ENCODE results near the gene LZTFL1.

LZTFL1 gene

GRCh38 chr3:45785605-45786150 is 56.2 kb downstream of the LZTFL1 start:
- no peak for DNase-seq

- no peak for DNase-seq
Observed at GRCh38 chr3:45783667-45784066, 58.3 kb downstream of the LZTFL1 start.

- no peak for DNase-seq
Observed at GRCh38 chr3:45782381-45782780, 59.5 kb downstream of the LZTFL1 start.

DNA sequence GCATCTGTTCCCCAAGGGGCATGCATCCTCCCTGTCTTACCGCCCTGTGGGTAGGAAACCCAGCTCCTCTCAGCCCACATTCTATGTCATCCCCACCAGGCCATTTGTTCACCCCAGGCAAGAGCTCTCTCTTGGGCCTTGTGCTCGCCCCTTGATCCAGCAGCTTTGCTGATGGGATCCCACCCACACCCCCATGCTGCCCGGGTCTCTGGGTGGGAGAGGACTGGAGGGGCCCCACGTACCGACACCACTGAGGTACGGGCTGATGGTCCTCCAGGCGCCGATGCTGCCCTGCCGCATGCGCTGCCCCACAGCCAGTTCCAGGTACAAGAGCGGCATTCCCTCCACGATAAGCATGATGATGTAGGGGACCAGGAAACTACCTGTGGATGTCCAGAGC is 60.1 kb downstream of the LZTFL1 start:
- no peak for DNase-seq

DNA sequence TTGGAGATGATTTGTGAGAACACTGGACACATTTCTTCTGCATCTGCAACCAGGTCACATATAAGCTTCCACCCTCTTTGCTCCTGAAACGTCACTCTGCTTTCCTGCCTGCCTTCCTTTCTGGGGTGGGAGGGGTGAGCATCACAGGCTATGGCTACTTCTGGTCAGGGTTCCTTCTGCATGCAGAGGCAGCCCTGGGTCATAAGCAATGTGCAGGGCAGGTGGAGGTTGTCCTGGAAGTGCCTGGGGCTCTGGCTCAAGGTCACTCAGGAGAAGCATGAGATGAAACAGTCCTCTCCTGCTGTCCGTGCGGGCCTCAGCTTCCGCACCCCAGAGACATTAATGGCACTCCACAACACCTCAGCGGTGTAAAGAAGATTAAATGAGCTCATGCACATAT is 60.6 kb downstream of the LZTFL1 start:
- no peak for DNase-seq

- DNase-seq = no peak
Observed at GRCh38 chr3:45779746-45780735, 61.9 kb downstream of the LZTFL1 start.

DNA sequence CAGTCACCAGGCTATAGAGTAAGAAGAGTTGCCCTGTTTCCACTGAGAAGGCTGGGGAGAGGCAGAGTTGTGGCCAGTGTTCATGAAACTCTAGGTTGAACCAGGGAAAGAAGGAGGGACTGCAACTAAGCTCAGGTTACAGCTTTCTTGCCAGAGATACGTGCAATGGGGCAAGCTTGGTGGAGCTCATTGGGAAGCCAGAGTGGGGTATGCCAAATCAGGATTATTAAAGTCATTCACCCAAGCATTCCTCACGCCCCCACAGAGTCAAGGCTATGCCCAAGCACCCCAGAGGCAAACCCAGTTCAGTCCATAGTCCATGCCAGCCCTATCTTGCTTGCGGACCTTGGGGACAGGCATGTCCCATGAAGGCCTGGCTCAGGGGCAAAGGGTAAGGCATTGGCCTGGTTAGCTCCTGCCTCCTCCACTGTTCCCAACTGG is 63.1 kb downstream of the LZTFL1 start:
- no peak for DNase-seq

- no peak for DNase-seq
Observed at GRCh38 chr3:45777746-45778386, 64.1 kb downstream of the LZTFL1 start.

- no peak for DNase-seq
Observed at GRCh38 chr3:45777111-45777745, 64.7 kb downstream of the LZTFL1 start.

DNA sequence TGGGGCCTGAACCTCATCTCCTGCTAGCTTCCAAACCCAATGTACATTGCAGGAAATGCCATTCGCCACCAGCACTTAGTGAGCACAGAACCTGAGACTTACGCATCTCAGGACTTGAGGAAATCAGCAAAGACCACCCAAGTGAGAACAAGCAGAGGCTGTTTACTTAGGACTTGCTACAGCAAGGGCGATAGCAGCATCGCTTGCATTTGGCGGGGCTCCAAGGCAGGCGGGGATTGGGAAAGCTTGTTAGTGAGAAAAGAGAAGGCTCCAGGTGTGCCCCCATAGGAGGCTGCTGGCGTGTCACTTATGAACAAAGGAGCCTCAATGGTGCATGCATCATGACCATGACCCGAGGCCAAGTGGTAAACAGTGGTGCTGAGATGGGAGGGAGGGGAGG is 65.3 kb downstream of the LZTFL1 start:
- no peak for DNase-seq

GRCh38 chr3:45776301-45776595 is 65.7 kb downstream of the LZTFL1 start:
- no peak for DNase-seq

- DNase-seq = no peak
Observed at GRCh38 chr3:45775571-45776300, 66.2 kb downstream of the LZTFL1 start.

DNA sequence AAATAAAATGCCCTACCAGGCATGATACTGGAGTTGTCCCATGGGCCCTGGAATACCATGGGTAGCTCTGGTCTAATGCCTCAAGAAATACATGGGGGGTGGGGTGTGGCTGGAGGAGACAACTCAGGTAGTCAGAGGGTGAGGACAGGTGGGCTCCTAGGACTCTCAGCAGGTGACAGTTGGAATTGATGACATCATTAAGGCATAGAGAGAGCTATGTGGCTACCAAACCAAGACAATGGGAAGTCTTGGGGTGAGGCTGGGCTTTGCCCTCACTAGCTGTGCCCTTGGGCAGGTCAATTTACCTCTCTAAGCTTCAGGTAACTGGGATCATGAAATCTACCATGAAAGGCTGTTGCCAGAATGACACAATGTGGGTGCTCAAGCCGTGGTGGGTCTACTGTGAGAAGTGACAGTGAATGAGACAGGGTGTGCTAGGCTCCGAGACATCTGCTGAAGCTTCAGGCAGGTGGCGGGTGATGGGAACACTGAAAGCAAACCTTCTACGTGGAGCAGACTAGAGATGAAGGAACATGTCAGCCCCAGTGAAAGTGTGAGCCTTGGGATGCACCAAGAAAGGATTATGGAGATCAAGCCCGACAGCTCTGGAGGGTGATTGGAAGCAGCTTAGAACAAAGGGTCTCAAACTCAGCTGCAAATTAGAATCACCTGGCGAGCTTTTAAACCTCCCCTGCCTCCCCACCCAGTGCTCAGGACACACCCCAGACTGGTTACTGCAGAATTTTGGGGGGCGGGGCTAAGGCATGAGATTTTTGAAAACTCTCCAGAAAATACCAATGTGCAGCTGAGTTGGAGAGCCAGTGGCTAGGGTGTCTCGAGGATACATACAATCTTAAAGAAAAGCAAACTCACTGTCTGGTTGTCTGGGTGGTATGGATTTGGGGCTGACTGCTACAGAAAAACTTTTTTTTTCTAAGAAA is 67.1 kb downstream of the LZTFL1 start:
- no peak for DNase-seq

DNA sequence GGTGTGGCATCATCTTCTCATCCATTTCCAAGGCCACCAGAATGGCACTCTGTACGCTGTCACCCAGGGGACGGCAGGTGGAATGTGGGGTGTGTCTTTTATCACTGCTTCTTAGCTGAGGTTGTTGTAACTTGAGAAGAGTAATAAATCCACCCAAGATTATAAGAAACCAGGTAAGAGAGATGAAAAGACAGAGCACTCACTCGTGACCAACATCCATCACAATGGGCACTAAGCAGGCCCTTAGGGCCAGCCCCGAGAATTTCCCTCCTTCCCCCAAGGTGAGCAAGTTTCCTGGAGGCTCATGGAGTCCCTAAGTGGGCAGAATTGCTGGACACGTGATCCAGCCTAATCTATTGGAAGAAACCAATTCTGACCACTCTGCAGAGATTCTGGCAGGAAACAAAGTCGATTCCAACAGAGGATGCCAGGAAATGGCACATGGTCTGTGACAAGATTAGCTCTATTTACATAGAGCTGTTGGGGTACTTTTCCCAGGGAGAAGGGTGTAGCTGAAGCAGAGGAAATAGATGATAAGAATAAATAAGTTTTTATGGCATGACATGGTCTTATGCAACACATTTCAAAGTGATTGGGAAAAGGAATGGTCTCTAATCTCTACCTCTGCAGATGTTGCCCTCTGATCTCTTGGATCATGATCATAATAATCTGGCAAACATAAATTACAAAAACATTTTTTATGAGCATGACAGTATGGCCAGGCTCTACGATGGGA is 68.0 kb downstream of the LZTFL1 start:
- no peak for DNase-seq
